GM13977 (cell line): ENCODE measurements around the gene BLTP3B.

Experiments
- DNase-seq: peaks from one replicate; pipeline ENCODE4 v3.0.0; 2012; ENCODE audit warnings: low spot score
- in situ Hi-C: fragments of 300-500 bp; cut with MboI; formaldehyde crosslinking; loops from one replicate; pipeline ENCODE4 v1.12.0; 2022; ENCODE audit warnings: low sequenced_read_pairs, low pct_unique_long_range_greater_than_20kb, mixed read lengths, inconsistent platforms; ENCODE audit not compliant: unreplicated experiment
- TF ChIP-seq, protein P1 (sequence below): IDR thresholded peaks from 2 replicates; pipeline ENCODE4 v1.5.1; 2012; ENCODE audit warnings: mild to moderate bottlenecking, control low read depth; ENCODE audit not compliant: insufficient read depth; ENCODE audit errors: extremely low read depth, missing control alignments

The BLTP3B gene

DNA sequence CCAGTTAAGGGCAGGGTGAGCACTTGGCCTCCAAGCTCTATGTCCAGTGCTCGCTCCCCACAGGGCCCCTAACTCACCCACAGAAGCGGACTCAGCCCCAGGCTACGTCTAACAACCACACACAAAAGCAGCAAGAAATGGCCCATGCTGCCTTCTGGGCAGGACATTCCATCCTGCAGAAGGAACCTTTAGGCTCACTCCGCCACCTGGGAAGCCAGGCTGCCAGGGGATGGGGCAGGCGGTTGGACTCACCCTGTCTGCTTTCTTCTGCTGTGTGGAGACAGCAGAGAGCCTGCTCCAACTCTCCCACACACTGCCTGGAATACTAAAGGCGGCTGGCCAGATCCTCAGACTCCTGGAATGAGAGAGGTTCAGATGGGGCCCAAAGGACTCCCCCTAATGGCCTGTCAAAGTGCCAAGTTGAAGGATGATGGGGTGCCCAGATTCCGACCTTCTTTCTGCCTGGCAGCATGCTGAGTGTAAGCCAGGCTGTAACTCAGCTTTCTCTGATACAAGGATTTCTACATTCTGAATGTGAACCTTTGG is 27.7 kb upstream of the BLTP3B start:
- DNase-seq: no peak
- in situ Hi-C loops: no loop called here
- TF ChIP-seq, protein P1, sequence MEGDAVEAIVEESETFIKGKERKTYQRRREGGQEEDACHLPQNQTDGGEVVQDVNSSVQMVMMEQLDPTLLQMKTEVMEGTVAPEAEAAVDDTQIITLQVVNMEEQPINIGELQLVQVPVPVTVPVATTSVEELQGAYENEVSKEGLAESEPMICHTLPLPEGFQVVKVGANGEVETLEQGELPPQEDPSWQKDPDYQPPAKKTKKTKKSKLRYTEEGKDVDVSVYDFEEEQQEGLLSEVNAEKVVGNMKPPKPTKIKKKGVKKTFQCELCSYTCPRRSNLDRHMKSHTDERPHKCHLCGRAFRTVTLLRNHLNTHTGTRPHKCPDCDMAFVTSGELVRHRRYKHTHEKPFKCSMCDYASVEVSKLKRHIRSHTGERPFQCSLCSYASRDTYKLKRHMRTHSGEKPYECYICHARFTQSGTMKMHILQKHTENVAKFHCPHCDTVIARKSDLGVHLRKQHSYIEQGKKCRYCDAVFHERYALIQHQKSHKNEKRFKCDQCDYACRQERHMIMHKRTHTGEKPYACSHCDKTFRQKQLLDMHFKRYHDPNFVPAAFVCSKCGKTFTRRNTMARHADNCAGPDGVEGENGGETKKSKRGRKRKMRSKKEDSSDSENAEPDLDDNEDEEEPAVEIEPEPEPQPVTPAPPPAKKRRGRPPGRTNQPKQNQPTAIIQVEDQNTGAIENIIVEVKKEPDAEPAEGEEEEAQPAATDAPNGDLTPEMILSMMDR: no peak

DNA sequence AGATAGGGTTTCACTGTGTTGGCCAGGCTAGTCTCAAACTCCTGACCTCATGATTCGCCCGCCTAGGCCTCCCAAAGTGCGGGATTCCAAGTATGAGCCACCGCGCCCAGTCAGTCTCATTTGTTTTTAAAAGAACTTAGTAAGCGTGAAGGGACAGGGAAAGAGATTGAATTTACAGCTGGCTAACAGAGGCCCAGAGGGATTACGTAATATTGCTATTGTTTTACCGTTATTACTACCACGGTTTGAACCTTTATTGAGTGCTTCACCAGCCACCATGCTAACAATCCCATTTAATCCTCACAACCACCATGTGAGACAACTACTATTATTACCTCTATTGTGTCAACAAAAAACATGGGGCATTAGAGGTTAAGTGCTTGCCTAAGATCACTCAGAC is 26.7 kb upstream of the BLTP3B start:
- TF ChIP-seq, protein P1: no peak
- DNase-seq: no peak

DNA sequence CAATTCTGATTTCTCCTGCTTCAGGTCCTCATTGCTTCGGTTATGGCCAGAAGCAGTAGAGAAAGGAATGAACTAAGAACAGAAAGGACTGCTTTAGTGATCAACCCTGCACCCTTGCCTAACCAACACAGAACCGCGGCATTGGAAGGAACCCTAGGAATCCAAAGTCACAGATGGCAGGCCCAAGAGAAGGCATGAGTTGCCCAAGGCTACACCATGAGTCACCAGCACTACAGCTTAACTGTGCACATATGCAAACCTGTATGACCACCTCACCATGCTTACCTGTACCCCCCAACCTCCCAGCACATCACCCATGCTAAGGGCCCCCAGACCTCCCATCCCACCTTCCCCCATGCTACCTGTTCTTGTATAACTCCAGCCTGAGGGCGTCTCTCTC is 25.9 kb upstream of the BLTP3B start:
- DNase-seq: no peak
- TF ChIP-seq, protein P1: no peak
- in situ Hi-C loops: no loop called here

More for the DNA sequence above, 26.7 kb upstream of the BLTP3B start:
- in situ Hi-C loops: no loop called here

DNA sequence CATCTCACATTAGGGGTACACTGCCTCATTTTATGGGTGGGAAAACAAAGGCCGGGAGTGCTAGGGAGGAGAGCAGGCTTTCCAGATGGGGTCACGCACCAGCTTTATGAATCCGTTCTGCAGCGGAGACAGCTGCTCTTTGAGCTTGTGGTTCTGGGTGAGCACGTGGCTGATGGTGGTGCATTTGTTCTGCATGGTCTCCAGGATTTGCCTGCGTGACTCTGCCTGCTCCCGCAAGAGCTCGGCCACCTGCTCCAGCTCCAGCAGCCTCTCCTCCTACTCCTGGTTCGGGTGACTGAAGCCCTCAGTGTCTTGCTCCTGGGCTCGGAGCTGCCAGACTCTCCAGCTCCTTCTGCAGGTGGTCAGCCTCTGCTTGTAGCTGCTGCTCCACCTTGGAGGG is 23.6 kb upstream of the BLTP3B start:
- TF ChIP-seq, protein P1: no peak
- in situ Hi-C loops: no loop called here
- DNase-seq: no peak

DNA sequence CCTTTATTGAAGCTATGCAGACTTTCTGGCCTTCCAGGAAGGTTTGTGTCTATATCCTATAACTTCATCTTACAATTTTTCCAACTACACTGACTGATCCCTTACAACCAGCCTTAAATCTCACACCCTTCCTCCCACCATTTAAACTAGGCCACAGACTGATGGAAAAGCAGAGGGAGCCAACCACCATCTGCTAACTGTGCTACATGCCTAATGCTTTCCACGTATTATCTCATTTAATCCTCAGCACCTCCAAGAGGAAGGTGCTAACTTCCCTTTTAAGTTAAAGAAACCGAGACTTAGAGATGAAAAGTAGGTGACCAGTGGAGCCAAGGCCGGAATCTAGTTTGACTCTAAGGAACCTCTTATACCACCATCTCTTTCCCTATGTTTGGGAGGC is 22.7 kb upstream of the BLTP3B start:
- DNase-seq: no peak
- in situ Hi-C loops: no loop called here
- TF ChIP-seq, protein P1: no peak

DNA sequence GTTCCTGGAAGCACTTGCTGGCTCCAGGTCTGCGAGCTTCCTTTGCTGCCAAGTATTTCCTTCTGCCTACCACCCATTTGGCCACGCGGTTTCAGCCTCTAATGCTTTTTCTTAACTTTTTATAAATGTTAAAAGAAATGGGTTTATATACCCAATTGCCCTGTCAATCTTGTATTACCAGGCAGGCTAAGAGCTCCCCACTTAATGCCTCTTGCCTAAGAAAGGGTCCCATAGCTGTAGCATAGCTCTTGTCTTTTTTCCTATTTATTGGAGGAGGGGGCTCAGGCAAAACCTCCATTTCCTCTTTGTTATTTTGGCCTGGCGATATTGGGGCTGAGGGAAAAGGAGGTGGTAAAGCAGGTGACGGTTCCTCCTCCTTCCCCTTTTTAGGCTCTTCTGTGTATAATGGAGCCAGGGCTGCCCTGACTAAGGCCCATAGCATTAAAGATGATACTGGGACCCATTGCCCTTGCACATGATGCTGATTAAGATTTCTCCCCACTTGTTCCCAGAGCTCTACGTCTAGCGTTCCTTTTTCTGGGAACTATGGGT is 21.6 kb upstream of the BLTP3B start:
- TF ChIP-seq, protein P1: no peak
- in situ Hi-C loops: no loop called here
- DNase-seq: no peak
